MM.1S (cell line): Measurements from ENCODE around the gene SMPD4.

Experiments
- EZH2 ChIP-seq: fragments of 300-600 bp; sonication (generic); optimal IDR thresholded peaks from 2 replicates; pipeline ENCODE3; 2017; ENCODE audit warnings: low read depth, mild to moderate bottlenecking, antibody characterized with exemption, low read length, mixed read lengths
- TF ChIP-seq, protein P1 (sequence below): fragments of 300-600 bp; sonication (generic); IDR thresholded peaks from 2 replicates; pipeline ENCODE4 v1.5.1; 2016; ENCODE audit warnings: antibody characterized with exemption, low read length, mixed read lengths

DNA sequence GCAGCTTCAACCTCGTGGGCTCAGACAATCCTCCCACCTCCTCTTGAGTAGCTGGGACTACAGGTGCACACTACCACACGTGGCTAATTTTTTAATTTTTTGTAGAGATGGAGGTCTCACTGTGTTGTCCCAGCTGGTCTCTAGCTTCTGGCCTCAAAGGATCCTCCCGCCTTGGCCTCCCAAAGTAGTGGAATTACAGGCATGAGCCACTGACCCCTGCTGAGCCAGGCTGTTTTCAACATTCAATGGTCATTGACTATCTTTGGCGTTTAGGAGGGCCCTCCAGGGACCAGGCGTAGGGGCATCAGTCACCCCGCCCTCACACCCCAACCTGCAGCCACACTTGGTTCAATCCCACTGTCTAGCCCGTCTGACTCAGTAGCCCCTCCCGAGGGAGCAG is 5.9 kb upstream of the SMPD4 start:
- TF ChIP-seq, protein P1, sequence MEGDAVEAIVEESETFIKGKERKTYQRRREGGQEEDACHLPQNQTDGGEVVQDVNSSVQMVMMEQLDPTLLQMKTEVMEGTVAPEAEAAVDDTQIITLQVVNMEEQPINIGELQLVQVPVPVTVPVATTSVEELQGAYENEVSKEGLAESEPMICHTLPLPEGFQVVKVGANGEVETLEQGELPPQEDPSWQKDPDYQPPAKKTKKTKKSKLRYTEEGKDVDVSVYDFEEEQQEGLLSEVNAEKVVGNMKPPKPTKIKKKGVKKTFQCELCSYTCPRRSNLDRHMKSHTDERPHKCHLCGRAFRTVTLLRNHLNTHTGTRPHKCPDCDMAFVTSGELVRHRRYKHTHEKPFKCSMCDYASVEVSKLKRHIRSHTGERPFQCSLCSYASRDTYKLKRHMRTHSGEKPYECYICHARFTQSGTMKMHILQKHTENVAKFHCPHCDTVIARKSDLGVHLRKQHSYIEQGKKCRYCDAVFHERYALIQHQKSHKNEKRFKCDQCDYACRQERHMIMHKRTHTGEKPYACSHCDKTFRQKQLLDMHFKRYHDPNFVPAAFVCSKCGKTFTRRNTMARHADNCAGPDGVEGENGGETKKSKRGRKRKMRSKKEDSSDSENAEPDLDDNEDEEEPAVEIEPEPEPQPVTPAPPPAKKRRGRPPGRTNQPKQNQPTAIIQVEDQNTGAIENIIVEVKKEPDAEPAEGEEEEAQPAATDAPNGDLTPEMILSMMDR = no peak
- TF ChIP-seq EZH2 = no peak
